Measurements from ENCODE around the gene FAM98C.
"Not testable (repeated sequence)": the region's sequence is repeated elsewhere in the genome, so short reads cannot be mapped to it uniquely, and the experiment has no call there.

FAM98C gene

GRCh38 chr19:38389957-38390924 is 12.7 kb upstream of the FAM98C start:
- no peak for DNase-seq
- in situ Hi-C loops (cut with HindIII; ENCODE audit: low pct_ligation_motif_present, low pct_unique_long_range_greater_than_20kb, low sequenced_read_pairs), result no loop called here

GRCh38 chr19:38391911-38392464 is 10.9 kb upstream of the FAM98C start:
- no peak for DNase-seq
- in situ Hi-C loops (cut with HindIII; ENCODE audit: low pct_ligation_motif_present, low pct_unique_long_range_greater_than_20kb, low sequenced_read_pairs), result no loop called here

- DNase-seq, result no peak
- in situ Hi-C loops (cut with HindIII; ENCODE audit: low pct_ligation_motif_present, low pct_unique_long_range_greater_than_20kb, low sequenced_read_pairs), result no loop called here
Measured at GRCh38 chr19:38392707-38393308, 10.1 kb upstream of the FAM98C start.

DNA sequence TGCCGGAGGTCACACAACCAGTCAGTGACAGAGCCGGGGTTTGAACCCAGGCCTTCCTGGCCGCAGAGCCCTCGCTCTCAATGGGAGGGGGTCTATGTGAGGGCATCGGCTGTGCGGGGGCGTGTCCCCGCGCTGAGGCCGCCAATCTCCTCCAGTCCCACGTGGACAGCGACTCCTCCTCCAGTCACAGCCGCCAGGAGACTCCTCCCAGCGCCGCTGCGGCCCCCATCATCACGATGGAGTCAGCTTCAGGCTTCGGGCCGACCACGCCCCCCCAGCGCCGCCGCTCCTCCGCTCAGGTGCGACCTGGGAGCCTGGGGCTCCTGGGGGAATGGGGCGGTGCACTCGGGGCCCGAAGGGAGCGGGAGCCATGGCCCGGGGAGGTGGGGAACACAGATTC is 8.4 kb upstream of the FAM98C start:
- in situ Hi-C loops (cut with HindIII; ENCODE audit: low pct_ligation_motif_present, low pct_unique_long_range_greater_than_20kb, low sequenced_read_pairs), result no loop called here
- no peak for DNase-seq

GRCh38 chr19:38395381-38396114 is 7.3 kb upstream of the FAM98C start:
- no peak for DNase-seq
- in situ Hi-C loops (cut with HindIII; ENCODE audit: low pct_ligation_motif_present, low pct_unique_long_range_greater_than_20kb, low sequenced_read_pairs), result no loop called here

GRCh38 chr19:38399081-38399480 is 3.8 kb upstream of the FAM98C start:
- DNase-seq, result no peak
- in situ Hi-C loops (cut with HindIII; ENCODE audit: low pct_ligation_motif_present, low pct_unique_long_range_greater_than_20kb, low sequenced_read_pairs), result no loop called here

GRCh38 chr19:38399537-38399936 is 3.4 kb upstream of the FAM98C start:
- no peak for DNase-seq
- in situ Hi-C loops (cut with HindIII; ENCODE audit: low pct_ligation_motif_present, low pct_unique_long_range_greater_than_20kb, low sequenced_read_pairs), result no loop called here

- DNase-seq, result no peak
- in situ Hi-C loops (cut with HindIII; ENCODE audit: low pct_ligation_motif_present, low pct_unique_long_range_greater_than_20kb, low sequenced_read_pairs), result no loop called here
Measured at GRCh38 chr19:38400361-38400760, 2.5 kb upstream of the FAM98C start.

DNA sequence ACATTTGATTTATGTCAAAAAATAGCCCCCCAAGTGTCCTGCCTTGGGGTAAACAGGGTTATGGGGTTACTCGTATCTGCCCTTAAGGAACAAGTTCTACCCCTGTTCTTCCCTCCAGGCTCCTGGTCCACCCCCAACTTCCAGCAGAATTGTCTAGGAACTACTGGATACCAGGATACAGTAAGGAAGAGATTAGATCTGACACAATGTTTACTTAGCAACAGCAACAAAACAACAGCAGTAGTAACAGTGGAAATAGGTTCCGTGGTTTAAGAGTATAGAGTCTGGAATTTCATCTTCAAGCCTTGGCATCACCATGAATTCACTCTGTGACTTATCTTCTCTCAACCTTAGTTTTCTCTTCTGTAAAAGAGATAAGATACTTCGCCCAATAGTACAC is 1.7 kb upstream of the FAM98C start:
- no peak for DNase-seq
- in situ Hi-C loops (cut with HindIII; ENCODE audit: low pct_ligation_motif_present, low pct_unique_long_range_greater_than_20kb, low sequenced_read_pairs), result no loop called here

GRCh38 chr19:38402623-38402966 is 298 bp upstream of the FAM98C start:
- in situ Hi-C loops (cut with HindIII; ENCODE audit: low pct_ligation_motif_present, low pct_unique_long_range_greater_than_20kb, low sequenced_read_pairs), result no loop called here

GRCh38 chr19:38404858-38405257 is 2.0 kb downstream of the FAM98C start:
- in situ Hi-C loops (cut with HindIII; ENCODE audit: low pct_ligation_motif_present, low pct_unique_long_range_greater_than_20kb, low sequenced_read_pairs), result no loop called here

More at GRCh38 chr19:38402623-38402966, 298 bp upstream of the FAM98C start:
- DNase-seq, result no peak

GRCh38 chr19:38405276-38405675 is 2.4 kb downstream of the FAM98C start:
- no peak for DNase-seq
- in situ Hi-C loops (cut with HindIII; ENCODE audit: low pct_ligation_motif_present, low pct_unique_long_range_greater_than_20kb, low sequenced_read_pairs), result no loop called here

More at GRCh38 chr19:38404858-38405257, 2.0 kb downstream of the FAM98C start:
- no peak for DNase-seq

DNA sequence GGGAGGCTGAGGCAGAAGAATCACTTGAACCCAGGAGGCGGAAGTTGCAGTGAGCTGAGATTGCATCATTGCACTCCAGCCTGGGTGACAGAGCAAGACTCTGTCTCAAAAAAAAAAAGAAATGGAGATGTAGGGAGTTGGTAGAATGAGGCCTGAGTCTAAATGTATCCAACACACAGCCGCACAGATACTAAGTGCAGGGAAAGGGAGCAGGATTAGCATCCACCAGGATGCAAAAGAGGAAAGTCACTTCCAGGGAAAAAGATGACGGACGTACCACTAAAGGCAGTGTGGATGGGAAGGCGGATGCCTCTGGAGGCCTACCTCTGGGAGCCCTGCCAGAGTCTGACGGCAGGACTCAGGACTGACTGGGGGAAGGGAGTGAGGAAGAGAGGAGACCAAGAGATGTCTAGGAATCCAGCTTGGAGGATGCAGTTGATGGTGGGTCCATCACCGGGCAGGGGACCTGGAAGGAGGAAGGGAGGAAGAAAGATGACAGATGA is 6.8 kb downstream of the FAM98C start:
- DNase-seq, result no peak
- in situ Hi-C loops (cut with HindIII; ENCODE audit: low pct_ligation_motif_present, low pct_unique_long_range_greater_than_20kb, low sequenced_read_pairs), result no loop called here

DNA sequence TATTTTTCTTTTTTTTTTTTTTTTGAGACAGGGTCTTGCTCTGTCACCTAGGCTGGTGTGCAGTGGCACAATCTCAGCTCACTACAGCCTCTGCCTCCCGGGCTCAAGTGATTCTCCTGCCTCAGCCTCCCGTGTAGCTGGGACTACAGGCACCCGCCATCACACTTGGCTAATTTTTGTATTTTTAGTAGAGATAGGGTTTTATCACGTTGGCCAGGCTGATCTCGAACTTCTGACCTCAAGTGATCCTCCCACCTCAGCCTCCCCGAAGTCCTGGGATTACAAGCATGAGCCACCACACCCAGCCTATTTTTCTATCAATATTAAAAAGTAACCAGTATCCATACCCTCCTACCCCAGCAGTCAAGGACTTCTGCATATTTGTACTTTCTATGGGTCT is 7.5 kb downstream of the FAM98C start:
- DNase-seq; in situ Hi-C loops (cut with HindIII; ENCODE audit: low pct_ligation_motif_present, low pct_unique_long_range_greater_than_20kb, low sequenced_read_pairs): not testable (repeated sequence)

DNA sequence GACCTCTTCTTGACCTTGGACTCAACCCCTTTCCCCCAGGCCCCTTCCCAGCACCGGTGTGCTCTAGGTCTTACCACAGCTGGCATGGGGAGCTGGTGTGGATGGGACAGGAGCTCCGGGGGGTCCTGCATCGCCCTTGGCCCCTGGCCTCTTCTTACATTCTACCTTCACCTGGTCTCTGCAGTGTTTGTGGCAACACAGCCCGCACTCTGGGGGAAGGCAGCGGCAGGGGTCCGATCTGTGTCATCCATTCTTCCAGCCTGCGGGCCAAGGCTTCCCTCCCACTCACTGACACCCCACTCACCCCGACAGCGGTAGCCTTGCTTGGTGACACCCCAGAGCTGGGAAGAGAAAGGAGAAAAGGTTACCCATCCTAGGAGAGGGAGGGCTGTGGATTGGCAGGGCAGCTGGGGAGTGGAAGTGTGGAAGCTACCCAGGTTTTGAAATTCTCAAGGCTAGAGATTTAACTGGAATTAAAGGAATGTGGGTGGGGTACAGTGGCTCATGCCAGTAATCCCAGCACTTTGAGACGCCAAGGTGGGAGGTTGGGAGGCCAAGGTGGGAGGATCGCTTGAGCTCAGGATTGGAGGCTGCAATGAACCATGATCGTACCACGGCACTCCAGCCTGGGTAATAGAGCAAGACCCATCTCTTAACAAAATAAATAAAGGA is 8.3 kb downstream of the FAM98C start:
- DNase-seq, result no peak
- in situ Hi-C loops (cut with HindIII; ENCODE audit: low pct_ligation_motif_present, low pct_unique_long_range_greater_than_20kb, low sequenced_read_pairs), result no loop called here

DNA sequence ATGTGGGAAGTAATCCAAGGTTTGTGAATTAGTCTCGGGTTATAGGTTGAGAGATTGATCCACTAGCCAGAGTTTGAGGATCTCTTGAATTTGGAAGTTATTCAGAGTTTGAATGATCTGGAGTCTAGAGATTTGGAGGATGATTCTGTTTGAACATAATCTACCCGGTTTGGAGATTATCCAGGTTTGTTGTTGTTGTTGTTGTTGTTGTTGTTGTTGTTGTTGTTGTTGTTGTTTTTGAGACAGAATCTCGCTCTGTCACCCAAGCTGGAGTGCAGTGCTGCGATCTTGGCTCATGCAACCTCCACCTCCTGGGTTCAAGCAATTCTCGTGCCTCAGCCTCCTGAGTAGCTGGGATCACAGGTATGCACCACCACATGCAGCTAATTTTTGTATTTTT is 9.0 kb downstream of the FAM98C start:
- DNase-seq; in situ Hi-C loops (cut with HindIII; ENCODE audit: low pct_ligation_motif_present, low pct_unique_long_range_greater_than_20kb, low sequenced_read_pairs): not testable (repeated sequence)

GRCh38 chr19:38412491-38412890 is 9.6 kb downstream of the FAM98C start:
- in situ Hi-C loops (cut with HindIII; ENCODE audit: low pct_ligation_motif_present, low pct_unique_long_range_greater_than_20kb, low sequenced_read_pairs), result no loop called here
- DNase-seq, result no peak

GRCh38 chr19:38412961-38413360 is 10.1 kb downstream of the FAM98C start:
- no peak for DNase-seq
- in situ Hi-C loops (cut with HindIII; ENCODE audit: low pct_ligation_motif_present, low pct_unique_long_range_greater_than_20kb, low sequenced_read_pairs), result no loop called here

Data from ACHN (cell line).